Gastroesophageal sphincter (tissue), 3 donors: ENCODE results near the gene AUTS2.

Source experiments
- EP300 ChIP-seq: sonication (generic); formaldehyde crosslinking; IDR thresholded peaks from one replicate; pipeline ENCODE4 v1.6.1; 2017; ENCODE audit warnings: antibody characterized with exemption, mild to moderate bottlenecking
- TF ChIP-seq, protein P1 (sequence below), 4 experiments: fragments of 200-600 bp in 2 of 4; fragments of 450-650 bp in 2 of 4; sonication (generic) in 1 of 4; IDR thresholded peaks; one replicate each; pipeline ENCODE4 v1.5.1; 2017 to 2019; ENCODE audit warnings: antibody characterized with exemption in 4 of 4, mild to moderate bottlenecking in 2 of 4, moderate library complexity in 2 of 4

DNA sequence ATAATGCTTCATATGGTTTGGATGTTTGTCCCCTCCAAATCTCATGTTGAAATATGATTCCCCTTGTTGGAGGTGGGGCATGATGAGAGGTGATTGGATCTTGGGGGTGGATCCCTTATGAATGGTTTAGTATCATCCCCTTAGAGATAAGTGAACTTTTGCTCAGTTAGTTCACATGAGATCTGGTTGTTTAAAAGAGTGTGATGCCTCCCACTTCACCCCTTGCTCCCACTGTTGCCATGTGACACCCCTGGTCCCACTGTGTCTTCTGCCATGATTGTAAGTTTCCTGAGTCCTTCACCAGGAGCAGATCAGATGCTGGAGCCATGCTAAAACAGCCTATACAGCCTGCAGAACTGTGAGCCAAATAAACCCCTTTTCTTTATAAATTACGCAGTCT lies 13.1 kb upstream of the AUTS2 start:
- TF ChIP-seq, protein P1, sequence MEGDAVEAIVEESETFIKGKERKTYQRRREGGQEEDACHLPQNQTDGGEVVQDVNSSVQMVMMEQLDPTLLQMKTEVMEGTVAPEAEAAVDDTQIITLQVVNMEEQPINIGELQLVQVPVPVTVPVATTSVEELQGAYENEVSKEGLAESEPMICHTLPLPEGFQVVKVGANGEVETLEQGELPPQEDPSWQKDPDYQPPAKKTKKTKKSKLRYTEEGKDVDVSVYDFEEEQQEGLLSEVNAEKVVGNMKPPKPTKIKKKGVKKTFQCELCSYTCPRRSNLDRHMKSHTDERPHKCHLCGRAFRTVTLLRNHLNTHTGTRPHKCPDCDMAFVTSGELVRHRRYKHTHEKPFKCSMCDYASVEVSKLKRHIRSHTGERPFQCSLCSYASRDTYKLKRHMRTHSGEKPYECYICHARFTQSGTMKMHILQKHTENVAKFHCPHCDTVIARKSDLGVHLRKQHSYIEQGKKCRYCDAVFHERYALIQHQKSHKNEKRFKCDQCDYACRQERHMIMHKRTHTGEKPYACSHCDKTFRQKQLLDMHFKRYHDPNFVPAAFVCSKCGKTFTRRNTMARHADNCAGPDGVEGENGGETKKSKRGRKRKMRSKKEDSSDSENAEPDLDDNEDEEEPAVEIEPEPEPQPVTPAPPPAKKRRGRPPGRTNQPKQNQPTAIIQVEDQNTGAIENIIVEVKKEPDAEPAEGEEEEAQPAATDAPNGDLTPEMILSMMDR (IDR thresholded peaks at IDR 0.05), result no peak
- TF ChIP-seq EP300, result no peak
